ENCODE results near the gene UGGT1. TPM values are rescaled to one million over a fixed set of nuclear protein-coding genes. Genes with fewer than 3 reads are reported as not detected.

The UGGT1 gene
- total and polyA plus RNA-seq, 2 experiments from 2014 or later: 11.5 to 65.0 TPM

GRCh38 chr2:128053331-128053730 is 37.7 kb upstream of the UGGT1 start:
- Histone ChIP-seq H3K27me3 (ENCODE audit: insufficient read depth) (no peaks in the 10 kb centered on the region), H4K20me1 (replicated peaks; ENCODE audit: insufficient read depth) (no peaks in the 10 kb centered on the region; the same call in 1 of the 2 replicates), H3K36me3 (ENCODE audit: insufficient read depth) (no peaks in the 10 kb centered on the region), H3K4me3 (no peak overlapping the region), H2AFZ (no peak overlapping the region), H3K4me2 (no peak overlapping the region), H3K9me2 (ENCODE audit: insufficient read depth) (0 out of 2 replicates have a peak, but pooled peaks cover 5% of the 10 kb centered on the region), H3F3A (replicated peaks; ENCODE audit: low read depth) (no peaks in the 10 kb centered on the region), H3K4me1 (ENCODE audit: insufficient read depth) (no peaks in the 10 kb centered on the region), H3K79me2 (replicated peaks; ENCODE audit: insufficient read depth) (no peaks in the 10 kb centered on the region), H3K27ac (ENCODE audit: low read depth) (no peak overlapping the region)
- peaks cover 10% of the 10 kb centered on the region for H3K9me3 Mint-ChIP-seq
- no peak overlapping the region for H3K4me3 Mint-ChIP-seq
- H3K27me3 Mint-ChIP-seq (ENCODE audit: insufficient read depth, low read depth, poor library complexity): peaks cover 5% of the 10 kb centered on the region
- ATAC-seq (no peak), DNase-seq (ENCODE audit: low spot score) (no peak)
- no peak for TF ChIP-seq POLR2AphosphoS5 (IDR thresholded peaks at IDR 0.05; ENCODE audit: low read depth)
- TF ChIP-seq, protein P1, sequence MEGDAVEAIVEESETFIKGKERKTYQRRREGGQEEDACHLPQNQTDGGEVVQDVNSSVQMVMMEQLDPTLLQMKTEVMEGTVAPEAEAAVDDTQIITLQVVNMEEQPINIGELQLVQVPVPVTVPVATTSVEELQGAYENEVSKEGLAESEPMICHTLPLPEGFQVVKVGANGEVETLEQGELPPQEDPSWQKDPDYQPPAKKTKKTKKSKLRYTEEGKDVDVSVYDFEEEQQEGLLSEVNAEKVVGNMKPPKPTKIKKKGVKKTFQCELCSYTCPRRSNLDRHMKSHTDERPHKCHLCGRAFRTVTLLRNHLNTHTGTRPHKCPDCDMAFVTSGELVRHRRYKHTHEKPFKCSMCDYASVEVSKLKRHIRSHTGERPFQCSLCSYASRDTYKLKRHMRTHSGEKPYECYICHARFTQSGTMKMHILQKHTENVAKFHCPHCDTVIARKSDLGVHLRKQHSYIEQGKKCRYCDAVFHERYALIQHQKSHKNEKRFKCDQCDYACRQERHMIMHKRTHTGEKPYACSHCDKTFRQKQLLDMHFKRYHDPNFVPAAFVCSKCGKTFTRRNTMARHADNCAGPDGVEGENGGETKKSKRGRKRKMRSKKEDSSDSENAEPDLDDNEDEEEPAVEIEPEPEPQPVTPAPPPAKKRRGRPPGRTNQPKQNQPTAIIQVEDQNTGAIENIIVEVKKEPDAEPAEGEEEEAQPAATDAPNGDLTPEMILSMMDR (conservative IDR thresholded peaks at IDR 0.05; ENCODE audit: low read depth in 2 of 2): no peak
- TF ChIP-seq JUNB (IDR thresholded peaks at IDR 0.05; ENCODE audit: unreplicated experiment): no peak
- TF ChIP-seq ETS1 (IDR thresholded peaks at IDR 0.05): no peak
- TF ChIP-seq, protein P2, sequence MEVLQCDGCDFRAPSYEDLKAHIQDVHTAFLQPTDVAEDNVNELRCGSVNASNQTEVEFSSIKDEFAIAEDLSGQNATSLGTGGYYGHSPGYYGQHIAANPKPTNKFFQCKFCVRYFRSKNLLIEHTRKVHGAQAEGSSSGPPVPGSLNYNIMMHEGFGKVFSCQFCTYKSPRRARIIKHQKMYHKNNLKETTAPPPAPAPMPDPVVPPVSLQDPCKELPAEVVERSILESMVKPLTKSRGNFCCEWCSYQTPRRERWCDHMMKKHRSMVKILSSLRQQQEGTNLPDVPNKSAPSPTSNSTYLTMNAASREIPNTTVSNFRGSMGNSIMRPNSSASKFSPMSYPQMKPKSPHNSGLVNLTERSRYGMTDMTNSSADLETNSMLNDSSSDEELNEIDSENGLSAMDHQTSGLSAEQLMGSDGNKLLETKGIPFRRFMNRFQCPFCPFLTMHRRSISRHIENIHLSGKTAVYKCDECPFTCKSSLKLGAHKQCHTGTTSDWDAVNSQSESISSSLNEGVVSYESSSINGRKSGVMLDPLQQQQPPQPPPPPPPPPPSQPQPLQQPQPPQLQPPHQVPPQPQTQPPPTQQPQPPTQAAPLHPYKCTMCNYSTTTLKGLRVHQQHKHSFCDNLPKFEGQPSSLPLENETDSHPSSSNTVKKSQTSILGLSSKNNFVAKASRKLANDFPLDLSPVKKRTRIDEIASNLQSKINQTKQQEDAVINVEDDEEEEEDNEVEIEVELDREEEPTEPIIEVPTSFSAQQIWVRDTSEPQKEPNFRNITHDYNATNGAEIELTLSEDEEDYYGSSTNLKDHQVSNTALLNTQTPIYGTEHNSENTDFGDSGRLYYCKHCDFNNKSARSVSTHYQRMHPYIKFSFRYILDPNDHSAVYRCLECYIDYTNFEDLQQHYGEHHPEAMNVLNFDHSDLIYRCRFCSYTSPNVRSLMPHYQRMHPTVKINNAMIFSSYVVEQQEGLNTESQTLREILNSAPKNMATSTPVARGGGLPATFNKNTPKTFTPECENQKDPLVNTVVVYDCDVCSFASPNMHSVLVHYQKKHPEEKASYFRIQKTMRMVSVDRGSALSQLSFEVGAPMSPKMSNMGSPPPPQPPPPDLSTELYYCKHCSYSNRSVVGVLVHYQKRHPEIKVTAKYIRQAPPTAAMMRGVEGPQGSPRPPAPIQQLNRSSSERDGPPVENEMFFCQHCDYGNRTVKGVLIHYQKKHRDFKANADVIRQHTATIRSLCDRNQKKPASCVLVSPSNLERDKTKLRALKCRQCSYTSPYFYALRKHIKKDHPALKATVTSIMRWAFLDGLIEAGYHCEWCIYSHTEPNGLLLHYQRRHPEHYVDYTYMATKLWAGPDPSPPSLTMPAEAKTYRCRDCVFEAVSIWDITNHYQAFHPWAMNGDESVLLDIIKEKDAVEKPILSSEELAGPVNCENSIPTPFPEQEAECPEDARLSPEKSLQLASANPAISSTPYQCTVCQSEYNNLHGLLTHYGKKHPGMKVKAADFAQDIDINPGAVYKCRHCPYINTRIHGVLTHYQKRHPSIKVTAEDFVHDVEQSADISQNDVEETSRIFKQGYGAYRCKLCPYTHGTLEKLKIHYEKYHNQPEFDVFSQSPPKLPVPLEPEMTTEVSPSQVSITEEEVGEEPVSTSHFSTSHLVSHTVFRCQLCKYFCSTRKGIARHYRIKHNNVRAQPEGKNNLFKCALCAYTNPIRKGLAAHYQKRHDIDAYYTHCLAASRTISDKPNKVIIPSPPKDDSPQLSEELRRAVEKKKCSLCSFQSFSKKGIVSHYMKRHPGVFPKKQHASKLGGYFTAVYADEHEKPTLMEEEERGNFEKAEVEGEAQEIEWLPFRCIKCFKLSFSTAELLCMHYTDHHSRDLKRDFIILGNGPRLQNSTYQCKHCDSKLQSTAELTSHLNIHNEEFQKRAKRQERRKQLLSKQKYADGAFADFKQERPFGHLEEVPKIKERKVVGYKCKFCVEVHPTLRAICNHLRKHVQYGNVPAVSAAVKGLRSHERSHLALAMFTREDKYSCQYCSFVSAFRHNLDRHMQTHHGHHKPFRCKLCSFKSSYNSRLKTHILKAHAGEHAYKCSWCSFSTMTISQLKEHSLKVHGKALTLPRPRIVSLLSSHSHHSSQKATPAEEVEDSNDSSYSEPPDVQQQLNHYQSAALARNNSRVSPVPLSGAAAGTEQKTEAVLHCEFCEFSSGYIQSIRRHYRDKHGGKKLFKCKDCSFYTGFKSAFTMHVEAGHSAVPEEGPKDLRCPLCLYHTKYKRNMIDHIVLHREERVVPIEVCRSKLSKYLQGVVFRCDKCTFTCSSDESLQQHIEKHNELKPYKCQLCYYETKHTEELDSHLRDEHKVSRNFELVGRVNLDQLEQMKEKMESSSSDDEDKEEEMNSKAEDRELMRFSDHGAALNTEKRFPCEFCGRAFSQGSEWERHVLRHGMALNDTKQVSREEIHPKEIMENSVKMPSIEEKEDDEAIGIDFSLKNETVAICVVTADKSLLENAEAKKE (CRISPR knock-in tag; IDR thresholded peaks at IDR 0.05): no peak
- no peak for TF ChIP-seq EZH2phosphoT487 (IDR thresholded peaks at IDR 0.05; ENCODE audit: unreplicated experiment)
- no peak for TF ChIP-seq ZNF114 (CRISPR knock-in tag; IDR thresholded peaks at IDR 0.05)
- no peak for TF ChIP-seq REST (IDR thresholded peaks at IDR 0.05; ENCODE audit: unreplicated experiment)
- no peak for TF ChIP-seq STAT1 (IDR thresholded peaks at IDR 0.05; ENCODE audit: unreplicated experiment)
- no peak for TF ChIP-seq EZH2 (IDR thresholded peaks at IDR 0.05; ENCODE audit: low read depth, unreplicated experiment)
- TF ChIP-seq NANOG (IDR thresholded peaks at IDR 0.05; ENCODE audit: borderline replicate concordance): no peak
- no peak for TF ChIP-seq CREB1 (CRISPR knock-in tag; IDR thresholded peaks at IDR 0.05; ENCODE audit: low read depth)
- TF ChIP-seq ZNF331 (CRISPR knock-in tag; IDR thresholded peaks at IDR 0.05; ENCODE audit: low read depth): no peak
- no peaks in the 10 kb centered on the region for H3K36me3 Mint-ChIP-seq (ENCODE audit: low read depth)
- no peak overlapping the region for H3K27ac Mint-ChIP-seq
- 0 out of 3 replicates have a peak, but pooled peaks cover 2% of the 10 kb centered on the region for H3K4me1 Mint-ChIP-seq
